Liver (tissue), 10 donors: ENCODE results near the gene HMG20B. TPM values are rescaled to one million over a fixed set of nuclear protein-coding genes. Genes with fewer than 3 reads are reported as not detected.

ENCODE experiments used
- DNase-seq: peaks from one replicate; pipeline ENCODE4 v3.0.0-alpha.2; 2017; ENCODE audit warnings: low spot score
- H3K27ac ChIP-seq, 2 donors: one replicate each; pipeline ENCODE4 v1.7.0; 2013; ENCODE audit warnings: inconsistent platforms in 2 of 2, low read length in 2 of 2, control low read depth in 1 of 2, low read depth in 1 of 2, mild to moderate bottlenecking in 1 of 2
- H3K27me3 ChIP-seq, 4 donors: one replicate each; pipeline versions ENCODE4 v1.6.1 to v1.7.0; 2013; ENCODE audit warnings: low read length in 3 of 4, inconsistent platforms in 1 of 4, mild to moderate bottlenecking in 1 of 4, moderate library complexity in 1 of 4; ENCODE audit not compliant: control insufficient read depth in 4 of 4, insufficient read depth in 4 of 4
- H3K36me3 ChIP-seq, 4 donors: one replicate each; pipeline versions ENCODE4 v1.6.1 to v1.7.0; 2013; ENCODE audit warnings: low read length in 3 of 4, mild to moderate bottlenecking in 3 of 4, low read depth in 1 of 4, moderate library complexity in 1 of 4; ENCODE audit not compliant: control insufficient read depth in 4 of 4, insufficient read depth in 3 of 4
- H3K4me1 ChIP-seq, 4 donors: one replicate each; pipeline versions ENCODE4 v1.6.1 to v1.7.0; 2013; ENCODE audit warnings: low read length in 3 of 4, mild to moderate bottlenecking in 3 of 4, moderate library complexity in 1 of 4; ENCODE audit not compliant: control insufficient read depth in 4 of 4, insufficient read depth in 4 of 4
- H3K4me3 ChIP-seq, 3 donors: one replicate each; pipeline versions ENCODE4 v1.6.1 to v1.7.0; 2013; ENCODE audit warnings: low read length in 3 of 3, control low read depth in 1 of 3, low read depth in 1 of 3, mild to moderate bottlenecking in 1 of 3
- H3K9ac ChIP-seq, 2 donors: one replicate each; pipeline ENCODE4 v1.7.0; 2013; ENCODE audit warnings: low read length in 2 of 2, mild to moderate bottlenecking in 2 of 2, moderate library complexity in 2 of 2, control low read depth in 1 of 2, low read depth in 1 of 2
- H3K9me3 ChIP-seq, 4 donors: one replicate each; pipeline versions ENCODE4 v1.6.1 to v1.7.0; 2013; ENCODE audit warnings: low read length in 3 of 4; ENCODE audit not compliant: control insufficient read depth in 4 of 4
- EGR1 ChIP-seq, 2 donors: IDR thresholded peaks; 2 replicates each; pipeline ENCODE4 v1.6.1; 2016 to 2018; ENCODE audit warnings: antibody characterized with exemption in 2 of 2, low read depth in 2 of 2
- FOXA1 ChIP-seq: IDR thresholded peaks from 2 replicates; pipeline ENCODE4 v1.6.1; 2016; ENCODE audit warnings: antibody characterized with exemption
- HNF4G ChIP-seq: IDR thresholded peaks from 2 replicates; pipeline ENCODE4 v1.6.1; 2016; ENCODE audit warnings: antibody characterized with exemption
- WGBS: extraction: QIAGEN DNeasy Blood & Tissue Kit; methylation state at CpG from one replicate; pipeline ENCODE4 v1.1.7; 2013; 5-methylcytosine and 5-hydroxymethylcytosine counted together
- polyA plus RNA-seq, 2 donors: library from polyadenylated mRNA; stranded (reverse) in 1 of 2; unstranded in 1 of 2; fragments of 200-250 nt in 1 of 2; fragments of >200 nt in 1 of 2; fragmentation: Nextera tagmentation in 1 of 2; extraction: Ambion mirVana in 1 of 2; gene quantifications; one replicate each; pipeline versions ENCODE4 v1.2.1 to v1.2.3, GENCODE V29; 2013 to 2015
- small RNA-seq: library from RNA; depleted of rRNA; stranded (forward); fragments of <200 nt; gene quantifications from one replicate; pipeline ENCODE3, GENCODE V24; 2014
- total RNA-seq, 2 donors: library from RNA; depleted of rRNA; stranded (reverse); fragments of >200 nt; gene quantifications; one replicate each; pipeline ENCODE4 v1.2.3, GENCODE V29; 2014
- TF ChIP-seq, protein P1 (sequence below): IDR thresholded peaks from 2 replicates; pipeline ENCODE4 v1.6.1; 2016; ENCODE audit warnings: antibody characterized with exemption
- donor health status: healthy.
- donor health status: healthy.
- donor health status: healthy.
- donor health status: healthy.
- donor health status: healthy.

HMG20B gene
- total and polyA plus RNA-seq, 4 donors, result 28.6 to 35.1 (median 30.5) TPM

- Histone ChIP-seq H3K4me1 (peaks cover 4 to 32% (median 21%) of the 10 kb centered on the region in 4 donors), H3K27ac (peak overlapping the region in 1 of 2 donors; percentile 98), H3K9me3 (no peaks in the 10 kb centered on the region), H3K27me3 (no peaks in the 10 kb centered on the region), H3K9ac (no peak overlapping the region), H3K36me3 (peaks cover 0 to 25% (median 4%) of the 10 kb centered on the region in 4 donors), H3K4me3 (no peak overlapping the region)
- TF ChIP-seq FOXA1 (no peak), HNF4G (no peak), EGR1 (IDR thresholded peaks at IDR 0.05; ENCODE audit: low read depth in 2 of 2) (no peak)
- TF ChIP-seq, protein P1, sequence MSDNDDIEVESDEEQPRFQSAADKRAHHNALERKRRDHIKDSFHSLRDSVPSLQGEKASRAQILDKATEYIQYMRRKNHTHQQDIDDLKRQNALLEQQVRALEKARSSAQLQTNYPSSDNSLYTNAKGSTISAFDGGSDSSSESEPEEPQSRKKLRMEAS, result no peak
- 61% methylated on average over 7 of the region's 7 CpGs for WGBS
- DNase-seq, result no peak
These were observed 54.6 kb downstream of the HMG20B start for GRCh38 chr19:3627351-3627723.

Small RNA genes lying within 50 kb of the gene (small RNA-seq; reads per million reads assigned to genes)
- not detected for gene AC005786.1

Other genes with a start within 250 kb of the HMG20B start
- 100 to 1,000 TPM in 1 of 2 donors, 10 to 100 TPM in 1; 12.8 to 100 TPM for gene NFIC, start 206.4 kb upstream of the HMG20B start, total RNA-seq
- 10 to 100 TPM; 71.8 to 78.5 TPM for gene NFIC, start 206.4 kb upstream of the HMG20B start, polyA plus RNA-seq
- gene SMIM24, start 92.4 kb upstream of the HMG20B start, total RNA-seq, result 1 to 10 TPM in 1 of 2 donors, under 1 TPM in 1; 0.17 to 2.8 TPM
- gene SMIM24, start 92.4 kb upstream of the HMG20B start, polyA plus RNA-seq, result 10 to 100 TPM in 1 of 2 donors, 1 to 10 TPM in 1; 2.7 to 13.7 TPM
- gene SMIM44, start 89.5 kb upstream of the HMG20B start, total RNA-seq, result not detected
- gene SMIM44, start 89.5 kb upstream of the HMG20B start, polyA plus RNA-seq, result not detected
- gene DOHH, start 72.3 kb upstream of the HMG20B start, total RNA-seq, result 10 to 100 TPM in 1 of 2 donors, 1 to 10 TPM in 1; 8.1 to 12.0 TPM
- gene DOHH, start 72.3 kb upstream of the HMG20B start, polyA plus RNA-seq, result 10 to 100 TPM in 1 of 2 donors, 1 to 10 TPM in 1; 1.4 to 10.2 TPM
- gene FZR1, start 66.6 kb upstream of the HMG20B start, total RNA-seq, result 10 to 100 TPM; 17.0 to 27.3 TPM
- 10 to 100 TPM; 18.0 to 22.5 TPM for gene FZR1, start 66.6 kb upstream of the HMG20B start, polyA plus RNA-seq
- under 1 TPM in 1 of 2 donors, not detected in 1; 0.17 TPM for gene TEKTIP1, start 33.8 kb upstream of the HMG20B start, total RNA-seq
- gene TEKTIP1, start 33.8 kb upstream of the HMG20B start, polyA plus RNA-seq, result not detected
- 10 to 100 TPM; 21.7 to 43.6 TPM for gene MFSD12, start 15.4 kb upstream of the HMG20B start, total RNA-seq
- gene MFSD12, start 15.4 kb upstream of the HMG20B start, polyA plus RNA-seq, result 10 to 100 TPM in 1 of 2 donors, 1 to 10 TPM in 1; 9.4 to 27.5 TPM
- under 1 TPM; 0.23 to 0.25 TPM for gene GIPC3, start 12.5 kb downstream of the HMG20B start, total RNA-seq
- under 1 TPM; 0.25 to 0.95 TPM for gene GIPC3, start 12.5 kb downstream of the HMG20B start, polyA plus RNA-seq
- 1 to 10 TPM; 1.7 to 6.0 TPM for gene TBXA2R, start 33.9 kb downstream of the HMG20B start, total RNA-seq
- gene TBXA2R, start 33.9 kb downstream of the HMG20B start, polyA plus RNA-seq, result 1 to 10 TPM; 5.0 to 5.9 TPM
- gene CACTIN, start 53.8 kb downstream of the HMG20B start, total RNA-seq, result 10 to 100 TPM; 12.7 to 13.2 TPM
- 1 to 10 TPM; 1.9 to 7.4 TPM for gene CACTIN, start 53.8 kb downstream of the HMG20B start, polyA plus RNA-seq
- gene PIP5K1C, start 127.5 kb downstream of the HMG20B start, total RNA-seq, result 1 to 10 TPM; 6.7 to 7.4 TPM
- 1 to 10 TPM; 1.8 to 5.4 TPM for gene PIP5K1C, start 127.5 kb downstream of the HMG20B start, polyA plus RNA-seq
- 1 to 10 TPM; 6.0 to 6.1 TPM for gene TJP3, start 135.4 kb downstream of the HMG20B start, total RNA-seq
- 1 to 10 TPM; 7.3 to 9.8 TPM for gene TJP3, start 135.4 kb downstream of the HMG20B start, polyA plus RNA-seq
- 10 to 100 TPM; 11.9 to 24.3 TPM for gene APBA3, start 188.7 kb downstream of the HMG20B start, total RNA-seq
- gene APBA3, start 188.7 kb downstream of the HMG20B start, polyA plus RNA-seq, result 1 to 10 TPM; 6.4 to 9.6 TPM
- gene MRPL54, start 189.7 kb downstream of the HMG20B start, total RNA-seq, result 10 to 100 TPM; 25.1 to 28.5 TPM
- gene MRPL54, start 189.7 kb downstream of the HMG20B start, polyA plus RNA-seq, result 100 to 1,000 TPM in 1 of 2 donors, 10 to 100 TPM in 1; 57.2 to 109 TPM
- not detected for gene RAX2, start 199.3 kb downstream of the HMG20B start, total RNA-seq
- gene RAX2, start 199.3 kb downstream of the HMG20B start, polyA plus RNA-seq, result not detected
- 1 to 10 TPM; 2.7 to 7.0 TPM for gene MATK, start 213.4 kb downstream of the HMG20B start, total RNA-seq
- gene MATK, start 213.4 kb downstream of the HMG20B start, polyA plus RNA-seq, result under 1 TPM; 0.78 to 0.97 TPM